Heart right ventricle (tissue), 16 donors: ENCODE measurements around the gene KRT86. TPM values are rescaled to one million over a fixed set of nuclear protein-coding genes. Genes with fewer than 3 reads are reported as not detected.

Source experiments
- ATAC-seq, 8 donors: fragments of 200-7000 bp; cut with Tn5 transposase; one replicate each; pipeline ENCODE4 v1.9.1; 2020; ENCODE audit warnings: mild to moderate bottlenecking in 8 of 8, moderate library complexity in 8 of 8, moderate number of reproducible peaks in 1 of 8
- DNase-seq, 2 donors: peaks; one replicate each; pipeline ENCODE4 v3.0.0-alpha.2; 2020
- H3K27ac ChIP-seq, 10 donors: fragments of 200-600 bp; sonication (generic) in 2 of 10; one replicate each; pipeline versions ENCODE4 v1.5.0 to v1.8.0; 2020 to 2022; ENCODE audit warnings: mild to moderate bottlenecking in 3 of 10
- H3K27me3 ChIP-seq, 7 donors: fragments of 200-600 bp; one replicate each; pipeline ENCODE4 v1.8.0; 2021 to 2022; ENCODE audit warnings: mild to moderate bottlenecking in 2 of 7
- H3K36me3 ChIP-seq, 9 donors: fragments of 200-600 bp; sonication (generic) in 1 of 9; one replicate each; pipeline versions ENCODE4 v1.5.0 to v1.8.0; 2020 to 2022; ENCODE audit warnings: mild to moderate bottlenecking in 2 of 9
- H3K4me1 ChIP-seq, 9 donors: fragments of 200-600 bp; sonication (generic) in 1 of 9; one replicate each; pipeline versions ENCODE4 v1.5.0 to v1.8.0; 2020 to 2022; ENCODE audit warnings: mild to moderate bottlenecking in 4 of 9
- H3K4me3 ChIP-seq, 10 donors: fragments of 200-600 bp; sonication (generic) in 2 of 10; one replicate each; pipeline versions ENCODE4 v1.5.0 to v1.8.0; 2020 to 2022; ENCODE audit warnings: mild to moderate bottlenecking in 7 of 10, moderate library complexity in 2 of 10
- H3K9me3 ChIP-seq, 11 donors: fragments of 200-600 bp in 10 of 11; sonication (generic) in 2 of 11; one replicate each; pipeline versions ENCODE4 v1.5.0 to v1.8.0; 2013 to 2022; ENCODE audit warnings: mild to moderate bottlenecking in 2 of 11, control low read depth in 1 of 11, moderate library complexity in 1 of 11
- WGBS, 2 donors: extraction: QIAGEN DNeasy Blood & Tissue Kit; methylation state at CpG; one replicate each; pipeline ENCODE4 v1.1.7; 2013; ENCODE audit warnings: inconsistent platforms in 1 of 2; 5-methylcytosine and 5-hydroxymethylcytosine counted together
- intact Hi-C, 10 donors: fragments of 100-400 bp; cut with DNase I; formaldehyde crosslinking; loops; one replicate each; pipeline versions ENCODE4 v1.11.1 to v1.14.2; 2022
- polyA plus RNA-seq, 2 donors: library from polyadenylated mRNA; stranded (reverse); fragments of 200-250 nt; gene quantifications; one replicate each; pipeline ENCODE4 v1.2.3, GENCODE V29; 2013
- total RNA-seq, 10 donors: library from RNA; stranded (reverse); fragmentation: NEBNext Ultra II Directional in 3 of 10; extraction: Animal tissue kit (Norgen Biotek cat#: 25700) in 3 of 10; gene quantifications; one replicate each; pipeline versions ENCODE4 v1.2.1 to v1.2.4, GENCODE V29; 2021 to 2023
- TF ChIP-seq, protein P1 (sequence below), 9 donors: fragments of 200-600 bp; sonication (generic) in 2 of 9; IDR thresholded peaks; one replicate each; pipeline versions ENCODE4 v1.5.0 to v1.8.0; 2021 to 2022; ENCODE audit warnings: antibody characterized with exemption in 9 of 9, mild to moderate bottlenecking in 5 of 9, moderate library complexity in 1 of 9
- donor health status: Arrhythmogenic right ventricular cardiomyopathy.
- donor health status: ischemic (EF 13 %, LVEDD 7.1; RV severe dilation, severe dysfunction).
- donor health status: healthy with polysubstance abuse.
- donor health status: DM: no; HTN: yes; CAD: no.
- donor health status: DM: no; HTN: no; CAD: no.
- donor health status: ischemic (EF 25% LVEDD 6.9; RV normal size, moderate dysfunction).
- donor health status: ischemic (EF 25% LVEDD 5.7; RV mildly dilated, moderate dysfunction).
- donor health status: healthy.
- donor health status: DM: yes; HTN: yes; CAD: no.
- donor health status: Ischemic cardiomyopathy.
- donor health status: ischemic (EF 35%, LVEDD 5.7; RV mildly dilated, moderate dysfunction).
- donor health status: nonischemic (EF 11% LVEDD 7.7; RV severe dilation, severe dysfunction).
- donor health status: DM: yes; HTN: yes; CAD: no.
- donor health status: PGD.
- donor health status: ischemic (EF 29% LVEDD 5.4; RV normal size, mild dysfunction).
- donor health status: nonischemic (EF 23%, LVEDD 6.1; RV moderate dilation, normal function).

Gene KRT86
- total and polyA plus RNA-seq, 12 donors, result 0.01 to 0.19 TPM; not detected in 10

DNA sequence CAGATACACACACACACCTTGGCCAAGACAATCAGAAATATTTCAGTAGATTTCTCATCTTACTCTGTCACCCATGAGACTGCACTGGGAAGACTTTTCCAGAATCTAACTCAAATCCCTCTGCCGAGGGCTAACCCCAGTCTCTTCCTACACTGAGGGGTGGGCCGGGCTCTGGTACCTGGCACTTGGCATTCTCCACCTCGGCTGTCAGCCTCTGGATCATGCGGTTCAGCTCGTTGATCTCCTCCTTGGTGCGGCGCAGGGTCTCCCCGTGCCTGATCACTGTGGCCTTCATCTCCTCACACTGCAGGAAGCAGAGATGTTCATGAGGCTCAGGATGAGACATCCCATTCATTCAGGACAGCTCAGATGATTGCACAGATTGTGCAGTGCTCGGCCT, 41.8 kb downstream of the KRT86 start:
- ATAC-seq, result no peak
- no peak overlapping the region for H3K4me3 ChIP-seq
- H3K9me3 ChIP-seq, result no peaks in the 10 kb centered on the region
- TF ChIP-seq, protein P1, sequence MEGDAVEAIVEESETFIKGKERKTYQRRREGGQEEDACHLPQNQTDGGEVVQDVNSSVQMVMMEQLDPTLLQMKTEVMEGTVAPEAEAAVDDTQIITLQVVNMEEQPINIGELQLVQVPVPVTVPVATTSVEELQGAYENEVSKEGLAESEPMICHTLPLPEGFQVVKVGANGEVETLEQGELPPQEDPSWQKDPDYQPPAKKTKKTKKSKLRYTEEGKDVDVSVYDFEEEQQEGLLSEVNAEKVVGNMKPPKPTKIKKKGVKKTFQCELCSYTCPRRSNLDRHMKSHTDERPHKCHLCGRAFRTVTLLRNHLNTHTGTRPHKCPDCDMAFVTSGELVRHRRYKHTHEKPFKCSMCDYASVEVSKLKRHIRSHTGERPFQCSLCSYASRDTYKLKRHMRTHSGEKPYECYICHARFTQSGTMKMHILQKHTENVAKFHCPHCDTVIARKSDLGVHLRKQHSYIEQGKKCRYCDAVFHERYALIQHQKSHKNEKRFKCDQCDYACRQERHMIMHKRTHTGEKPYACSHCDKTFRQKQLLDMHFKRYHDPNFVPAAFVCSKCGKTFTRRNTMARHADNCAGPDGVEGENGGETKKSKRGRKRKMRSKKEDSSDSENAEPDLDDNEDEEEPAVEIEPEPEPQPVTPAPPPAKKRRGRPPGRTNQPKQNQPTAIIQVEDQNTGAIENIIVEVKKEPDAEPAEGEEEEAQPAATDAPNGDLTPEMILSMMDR (IDR thresholded peaks at IDR 0.05), result no peak
- no peaks in the 10 kb centered on the region for H3K36me3 ChIP-seq
- no peak for DNase-seq
- intact Hi-C loops, result no loop called here
- peaks cover 0 to 3% (median 0%) of the 10 kb centered on the region in 9 donors for H3K4me1 ChIP-seq
- H3K27ac ChIP-seq, result no peak overlapping the region
- peaks cover 14 to 70% (median 40%) of the 10 kb centered on the region in 7 donors for H3K27me3 ChIP-seq
- 84 to 94% methylated on average over 9 of the region's 9 CpGs for WGBS, 2 donors

DNA sequence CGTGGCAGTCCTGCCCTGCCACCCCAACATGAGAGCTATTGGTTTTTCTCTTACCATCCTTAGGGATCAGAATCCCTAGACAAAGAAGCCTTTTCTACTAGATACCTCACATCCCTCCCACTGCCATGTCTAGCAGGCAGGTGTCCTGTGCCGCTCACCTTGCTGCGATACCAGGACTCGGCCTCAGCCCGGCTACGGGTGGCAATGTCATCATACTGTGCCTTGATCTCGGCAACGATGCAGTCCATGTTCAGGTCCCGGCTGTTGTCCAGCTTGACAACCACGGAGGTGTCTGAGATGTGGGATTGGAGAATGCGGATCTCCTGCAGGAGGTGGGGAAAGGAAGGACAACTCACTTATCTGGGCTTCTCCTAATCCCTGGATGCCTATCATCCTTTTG, 42.3 kb downstream of the KRT86 start:
- 85 to 93% methylated on average over 11 of the region's 11 CpGs for WGBS, 2 donors
- no peaks in the 10 kb centered on the region for H3K9me3 ChIP-seq
- ATAC-seq (no peak), DNase-seq (no peak)
- peaks cover 14 to 70% (median 40%) of the 10 kb centered on the region in 7 donors for H3K27me3 ChIP-seq
- TF ChIP-seq, protein P1 (IDR thresholded peaks at IDR 0.05), result no peak
- intact Hi-C loops, result no loop called here
- H3K4me1 ChIP-seq, result no peaks in the 10 kb centered on the region
- H3K27ac ChIP-seq, result no peak overlapping the region
- H3K4me3 ChIP-seq, result no peak overlapping the region
- H3K36me3 ChIP-seq, result no peaks in the 10 kb centered on the region

DNA sequence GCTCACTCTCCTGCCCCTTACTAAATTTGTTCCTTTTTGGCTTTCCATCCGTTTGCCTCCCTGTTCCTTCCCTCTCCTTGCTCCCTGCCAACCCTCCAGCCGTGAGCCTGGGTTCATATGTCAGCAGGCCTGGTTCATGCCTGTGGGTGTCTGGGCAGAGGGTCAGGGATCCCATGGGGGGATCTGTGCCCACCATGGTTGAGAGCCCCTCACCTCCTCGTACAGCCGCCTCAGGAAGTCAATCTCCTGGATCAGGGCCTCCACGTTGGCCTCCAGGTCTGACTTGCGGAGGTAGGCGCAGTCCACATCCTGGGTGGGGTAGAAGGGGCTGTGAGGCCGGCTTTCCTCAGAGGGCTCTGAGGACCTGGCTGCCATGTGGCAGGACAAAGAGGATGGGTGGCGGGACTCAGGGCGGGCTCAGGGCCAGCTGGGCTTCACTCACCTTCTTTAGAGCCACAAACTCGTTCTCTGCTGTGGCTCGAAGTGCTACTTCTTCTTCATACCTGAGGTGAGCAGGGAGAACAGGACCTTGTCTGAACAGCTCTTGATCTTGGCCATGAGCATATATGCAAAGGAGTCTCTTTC, 43.1 kb downstream of the KRT86 start:
- DNase-seq (no peak), ATAC-seq (no peak)
- TF ChIP-seq, protein P1 (IDR thresholded peaks at IDR 0.05), result no peak
- Histone ChIP-seq H3K27me3 (peaks cover 14 to 74% (median 41%) of the 10 kb centered on the region in 7 donors), H3K27ac (no peak overlapping the region), H3K4me1 (no peaks in the 10 kb centered on the region), H3K36me3 (no peaks in the 10 kb centered on the region), H3K9me3 (no peaks in the 10 kb centered on the region), H3K4me3 (no peak overlapping the region)
- intact Hi-C loops, result no loop called here
- 79 to 86% methylated on average over 12 of the region's 12 CpGs for WGBS, 2 donors

DNA sequence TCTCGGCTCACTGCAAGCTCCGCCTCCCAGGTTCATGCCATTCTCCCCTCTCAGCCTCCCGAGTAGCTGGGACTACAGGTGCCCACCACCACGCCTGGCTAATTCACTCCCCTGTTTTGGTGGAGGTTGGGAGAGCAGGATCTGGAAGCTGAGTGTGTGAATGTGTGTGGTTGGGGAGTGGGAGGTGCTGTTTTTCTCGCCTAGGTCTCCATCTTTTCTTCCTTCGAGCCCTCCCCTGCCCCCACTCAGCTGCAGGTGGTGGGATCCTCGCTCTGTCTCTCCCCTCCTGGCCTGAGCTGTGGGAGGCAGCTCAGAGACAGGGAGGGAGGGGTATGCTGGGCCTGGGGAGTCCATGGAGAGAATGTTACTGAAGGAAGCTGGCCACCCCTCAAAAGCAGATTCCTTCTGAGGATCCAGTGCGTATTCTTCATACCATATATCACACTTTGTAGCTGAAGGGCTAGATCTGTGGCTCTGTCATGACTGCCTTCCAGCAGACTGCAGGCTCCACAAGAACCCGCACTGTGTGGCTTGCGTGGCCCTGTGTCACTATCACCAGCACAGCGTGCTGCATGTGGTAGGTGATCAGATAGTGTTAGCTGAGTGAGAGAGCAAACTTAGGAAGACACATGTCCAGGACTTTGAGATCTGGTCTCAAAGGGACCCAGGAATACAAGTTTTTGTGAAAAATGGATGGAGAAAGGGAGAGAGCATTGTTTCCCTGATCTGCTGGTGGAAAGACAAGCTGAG, 44.0 kb downstream of the KRT86 start:
- no peaks in the 10 kb centered on the region for H3K36me3 ChIP-seq
- peaks cover 14 to 79% (median 48%) of the 10 kb centered on the region in 7 donors for H3K27me3 ChIP-seq
- WGBS, 2 donors, result 76 to 81% methylated on average over 11 of the region's 11 CpGs
- H3K9me3 ChIP-seq, result no peaks in the 10 kb centered on the region
- no peak for ATAC-seq
- TF ChIP-seq, protein P1 (IDR thresholded peaks at IDR 0.05), result no peak
- DNase-seq, result no peak
- no peaks in the 10 kb centered on the region for H3K4me1 ChIP-seq
- H3K27ac ChIP-seq, result no peak overlapping the region
- H3K4me3 ChIP-seq, result no peak overlapping the region
- intact Hi-C loops, result no loop called here
